ENCODE results near the gene CFAP20DC.

The CFAP20DC gene

DNA sequence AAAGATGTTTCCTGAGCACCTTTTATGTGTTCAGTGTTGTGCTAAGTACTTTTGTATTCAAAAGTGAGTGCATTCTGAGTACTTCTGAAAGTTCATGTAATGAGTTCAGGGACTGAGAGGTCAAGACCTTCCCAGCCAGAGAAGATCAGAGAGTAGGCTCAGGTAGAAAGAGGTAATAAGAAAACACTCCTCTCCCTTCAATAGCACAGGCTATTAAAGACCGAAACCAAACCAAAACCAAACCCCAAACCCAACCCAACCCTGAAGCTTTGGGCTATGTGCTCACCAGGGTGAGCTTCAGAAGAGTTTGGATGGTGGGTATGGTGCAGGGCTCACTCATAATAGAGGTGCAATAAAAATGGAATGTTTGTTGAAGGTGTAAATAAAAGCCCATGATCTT is 306.5 kb downstream of the CFAP20DC start:
- CTCF ChIA-PET = no interaction called here

GRCh38 chr3:58742239-58742638 is 307.6 kb downstream of the CFAP20DC start:
- no peak for DNase-seq (ENCODE audit: extremely low spot score)
- ChIA-PET CTCF (no interaction called here), POLR2A (no interaction called here)
- TF ChIP-seq ARNT (IDR thresholded peaks at IDR 0.05) (no peak), BHLHE40 (IDR thresholded peaks at IDR 0.05; ENCODE audit: borderline replicate concordance) (no peak), SP1 (IDR thresholded peaks at IDR 0.05) (no peak), NFRKB (IDR thresholded peaks at IDR 0.05) (no peak), FOXM1 (IDR thresholded peaks at IDR 0.05; ENCODE audit: borderline replicate concordance) (no peak), L3MBTL2 (conservative IDR thresholded peaks at IDR 0.05) (no peak), ZNF384 (IDR thresholded peaks at IDR 0.05) (no peak), CTBP1 (IDR thresholded peaks at IDR 0.05; ENCODE audit: borderline replicate concordance) (no peak), HDGF (IDR thresholded peaks at IDR 0.05; ENCODE audit: borderline replicate concordance) (no peak), LEF1 (IDR thresholded peaks at IDR 0.05; ENCODE audit: borderline replicate concordance) (no peak), FOXA1 (IDR thresholded peaks at IDR 0.05) (no peak), TARDBP (IDR thresholded peaks at IDR 0.05) (no peak)

More for the DNA sequence above, 306.5 kb downstream of the CFAP20DC start:
- TF ChIP-seq FOXM1 (IDR thresholded peaks at IDR 0.05; ENCODE audit: borderline replicate concordance) (no peak), SUZ12 (IDR thresholded peaks at IDR 0.05) (no peak), LEF1 (IDR thresholded peaks at IDR 0.05; ENCODE audit: borderline replicate concordance) (no peak), FOXK2 (IDR thresholded peaks at IDR 0.05) (no peak), ZNF384 (IDR thresholded peaks at IDR 0.05) (no peak), BHLHE40 (IDR thresholded peaks at IDR 0.05; ENCODE audit: borderline replicate concordance) (no peak), CTBP1 (IDR thresholded peaks at IDR 0.05; ENCODE audit: borderline replicate concordance) (no peak)
- no peak for DNase-seq (ENCODE audit: extremely low spot score)
- POLR2A ChIA-PET = no interaction called here

DNA sequence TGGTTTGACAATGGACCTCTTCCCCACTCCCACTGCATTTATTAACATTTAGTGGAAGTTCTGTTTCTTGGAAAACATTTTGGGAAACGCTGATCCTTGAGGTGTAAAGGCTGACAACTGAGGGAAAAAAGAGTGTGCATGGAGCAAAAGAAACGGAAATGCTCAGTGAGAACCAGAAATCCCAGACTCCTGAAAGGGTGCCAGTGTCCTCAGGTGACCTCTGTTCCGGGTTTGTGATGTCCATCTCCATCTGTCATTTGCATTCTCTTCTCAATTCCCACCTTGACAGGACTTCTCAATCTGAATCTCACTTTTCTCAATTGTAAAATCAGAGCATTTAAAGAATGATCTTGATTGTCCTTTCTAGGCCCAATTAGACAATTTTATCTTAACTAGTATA is 312.2 kb downstream of the CFAP20DC start:
- ChIA-PET POLR2A (no interaction called here), CTCF (interaction anchor here (0.6 kb wide), 1 partner anchor 108 kb away, joined by 3 read pairs; no protein-coding TSS in a partner anchor)
- DNase-seq (ENCODE audit: extremely low spot score) = no peak
- no peak for TF ChIP-seq SUZ12 (IDR thresholded peaks at IDR 0.05)
- TF ChIP-seq ELF4 (IDR thresholded peaks at IDR 0.05) = no peak

- POLR2A ChIA-PET = no interaction called here
- CTCF ChIA-PET = no interaction called here
- DNase-seq (ENCODE audit: extremely low spot score) = no peak
- TF ChIP-seq FOXA1 (IDR thresholded peaks at IDR 0.05) (no peak), L3MBTL2 (conservative IDR thresholded peaks at IDR 0.05) (no peak), SP1 (IDR thresholded peaks at IDR 0.05) (no peak), ELF4 (IDR thresholded peaks at IDR 0.05) (no peak), ARNT (IDR thresholded peaks at IDR 0.05) (no peak), BHLHE40 (IDR thresholded peaks at IDR 0.05; ENCODE audit: borderline replicate concordance) (no peak), PKNOX1 (IDR thresholded peaks at IDR 0.05) (no peak), NFRKB (IDR thresholded peaks at IDR 0.05) (no peak)
Observed at GRCh38 chr3:58731673-58732072, 318.2 kb downstream of the CFAP20DC start.

DNA sequence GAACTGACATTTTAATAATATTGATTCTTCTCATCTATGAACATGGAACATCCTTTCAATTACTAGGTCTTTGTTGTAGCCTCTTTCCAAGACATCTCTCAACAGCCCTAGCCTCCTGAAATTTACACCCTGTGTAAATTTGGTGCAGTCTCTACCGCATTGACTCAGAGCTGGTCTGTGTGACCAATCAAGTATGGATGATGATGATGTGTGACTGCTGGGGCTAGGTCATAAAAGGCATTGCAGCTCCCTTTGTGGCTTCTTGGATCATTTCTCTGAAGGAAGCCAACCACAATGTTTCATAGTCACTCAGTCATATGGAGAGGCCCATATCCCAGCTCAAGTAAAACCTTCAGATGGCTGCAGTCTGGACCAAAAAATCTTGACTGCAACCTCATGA is 321.1 kb downstream of the CFAP20DC start:
- DNase-seq (ENCODE audit: extremely low spot score) = no peak
- TF ChIP-seq SUZ12 (IDR thresholded peaks at IDR 0.05) (no peak), FOXA1 (IDR thresholded peaks at IDR 0.05) (no peak)
- CTCF ChIA-PET = no interaction called here
- POLR2A ChIA-PET = no interaction called here

DNA sequence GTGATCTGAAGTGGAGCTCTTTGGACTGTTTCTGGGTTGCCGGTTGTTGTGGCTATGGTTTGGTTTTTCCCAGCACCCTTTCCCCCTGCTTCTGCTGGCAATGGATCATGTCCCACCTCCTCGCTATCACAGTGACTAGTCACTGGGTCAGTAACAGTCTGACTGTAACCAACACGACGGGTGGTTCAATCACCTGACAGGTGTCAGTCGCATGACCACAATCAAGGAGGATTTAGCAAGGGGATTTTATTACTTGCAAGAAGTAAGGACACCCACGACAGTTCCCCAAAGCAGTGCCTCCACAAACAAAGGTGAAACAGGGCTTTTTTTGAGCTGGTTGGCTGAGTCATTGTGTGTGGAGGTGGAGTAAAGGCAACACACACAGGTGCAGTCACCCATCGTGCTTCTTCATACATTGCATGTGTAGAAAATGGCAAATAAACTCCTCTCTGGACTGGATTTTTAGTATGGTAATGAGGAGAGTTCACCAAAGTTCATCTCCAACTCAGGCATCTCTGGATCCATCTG is 324.4 kb downstream of the CFAP20DC start:
- no peak for DNase-seq (ENCODE audit: extremely low spot score)
- ChIA-PET POLR2A (no interaction called here), CTCF (interaction anchor here (0.6 kb wide), 1 partner anchor 132 kb away, joined by 3 read pairs; no protein-coding TSS in a partner anchor)
- TF ChIP-seq LEF1 (IDR thresholded peaks at IDR 0.05; ENCODE audit: borderline replicate concordance) = no peak
- TF ChIP-seq NFRKB (IDR thresholded peaks at IDR 0.05) = no peak
- no peak for TF ChIP-seq PKNOX1 (IDR thresholded peaks at IDR 0.05)
- TF ChIP-seq TARDBP (IDR thresholded peaks at IDR 0.05) = no peak

DNA sequence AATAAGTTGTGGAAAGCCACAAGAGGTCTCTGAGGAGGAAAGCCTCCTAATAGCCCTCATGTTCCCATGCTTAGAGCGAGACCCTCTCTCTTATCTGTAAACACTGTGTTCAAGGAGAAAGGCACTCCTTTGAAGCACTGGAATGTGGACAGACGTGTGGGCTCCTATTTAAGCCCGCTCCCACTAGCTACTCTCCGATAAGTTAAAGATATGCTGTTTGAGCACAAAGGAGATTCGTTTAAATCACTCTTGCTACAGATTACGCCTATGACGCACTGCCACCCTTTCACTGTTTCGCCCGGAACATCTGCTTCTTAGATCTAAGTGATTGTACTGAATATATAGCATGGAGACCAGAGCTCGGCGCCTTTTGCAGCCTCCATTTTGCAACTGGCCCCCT is 325.5 kb downstream of the CFAP20DC start:
- no peak for DNase-seq (ENCODE audit: extremely low spot score)
- POLR2A ChIA-PET = no interaction called here

GRCh38 chr3:58723173-58723572 is 326.7 kb downstream of the CFAP20DC start:
- POLR2A ChIA-PET = no interaction called here
- TF ChIP-seq CTBP1 (IDR thresholded peaks at IDR 0.05; ENCODE audit: borderline replicate concordance) (no peak), FOXK2 (IDR thresholded peaks at IDR 0.05) (no peak), HDGF (IDR thresholded peaks at IDR 0.05; ENCODE audit: borderline replicate concordance) (no peak), LEF1 (IDR thresholded peaks at IDR 0.05; ENCODE audit: borderline replicate concordance) (no peak), ARNT (IDR thresholded peaks at IDR 0.05) (no peak), SP1 (IDR thresholded peaks at IDR 0.05) (no peak), FOXA1 (IDR thresholded peaks at IDR 0.05) (no peak), TARDBP (IDR thresholded peaks at IDR 0.05) (no peak), ZNF384 (IDR thresholded peaks at IDR 0.05) (no peak), PKNOX1 (IDR thresholded peaks at IDR 0.05) (no peak), L3MBTL2 (conservative IDR thresholded peaks at IDR 0.05) (no peak), SUZ12 (IDR thresholded peaks at IDR 0.05) (no peak), ELF4 (IDR thresholded peaks at IDR 0.05) (no peak), FOXM1 (IDR thresholded peaks at IDR 0.05; ENCODE audit: borderline replicate concordance) (no peak), NFRKB (IDR thresholded peaks at IDR 0.05) (no peak), BHLHE40 (IDR thresholded peaks at IDR 0.05; ENCODE audit: borderline replicate concordance) (no peak)
- no peak for DNase-seq (ENCODE audit: extremely low spot score)
- CTCF ChIA-PET = no interaction called here

More for the DNA sequence above, 325.5 kb downstream of the CFAP20DC start:
- TF ChIP-seq SP1 (IDR thresholded peaks at IDR 0.05) (no peak), NFRKB (IDR thresholded peaks at IDR 0.05) (no peak), LEF1 (IDR thresholded peaks at IDR 0.05; ENCODE audit: borderline replicate concordance) (no peak), FOXK2 (IDR thresholded peaks at IDR 0.05) (no peak), FOXM1 (IDR thresholded peaks at IDR 0.05; ENCODE audit: borderline replicate concordance) (no peak), CTBP1 (IDR thresholded peaks at IDR 0.05; ENCODE audit: borderline replicate concordance) (no peak), SUZ12 (IDR thresholded peaks at IDR 0.05) (no peak), ZNF384 (IDR thresholded peaks at IDR 0.05) (no peak), HDGF (IDR thresholded peaks at IDR 0.05; ENCODE audit: borderline replicate concordance) (no peak), L3MBTL2 (conservative IDR thresholded peaks at IDR 0.05) (no peak), TARDBP (IDR thresholded peaks at IDR 0.05) (no peak), ELF4 (IDR thresholded peaks at IDR 0.05) (no peak), ARNT (IDR thresholded peaks at IDR 0.05) (no peak), FOXA1 (IDR thresholded peaks at IDR 0.05) (no peak)
- CTCF ChIA-PET = no interaction called here
